Cardiac muscle cell (in vitro differentiated cells and primary cell): Measurements from ENCODE around the gene SELP. TPM values are rescaled to one million over a fixed set of nuclear protein-coding genes. Genes with fewer than 3 reads are reported as not detected.

Experiments used
- DNase-seq, 2 donors: peaks; one replicate each; pipeline versions ENCODE4 v3.0.0 to v3.0.0-alpha.2; 2010 to 2017; ENCODE audit warnings: low read depth in 1 of 2, low spot score in 1 of 2
- H3K27ac ChIP-seq: fragments of 200-600 bp; sonication (generic); 2 replicates; pipeline ENCODE4 v1.5.1; 2016
- H3K27me3 ChIP-seq: fragments of 200-600 bp; sonication (generic); 2 replicates; pipeline ENCODE4 v1.6.0; 2016; ENCODE audit warnings: control low read depth
- H3K36me3 ChIP-seq: fragments of 200-600 bp; sonication (generic); 2 replicates; pipeline ENCODE4 v1.5.1; 2016; ENCODE audit warnings: control low read depth
- H3K4me1 ChIP-seq: fragments of 200-600 bp; sonication (generic); 2 replicates; pipeline ENCODE4 v1.8.1; 2017; ENCODE audit warnings: low read depth, mild to moderate bottlenecking, mixed run types
- H3K4me3 ChIP-seq: fragments of 200-600 bp; sonication (generic); 2 replicates; pipeline ENCODE4 v1.5.1; 2016; ENCODE audit warnings: mild to moderate bottlenecking
- H3K9me3 ChIP-seq: fragments of 200-600 bp; sonication (generic); 2 replicates; pipeline ENCODE4 v1.5.1; 2017; ENCODE audit warnings: low read depth, mild to moderate bottlenecking, control low read depth
- CTCF ChIP-seq: IDR thresholded peaks from 2 replicates; pipeline ENCODE4 v1.5.1; 2012; ENCODE audit warnings: low read depth, mild to moderate bottlenecking, low read length
- polyA plus RNA-seq: library from polyadenylated mRNA; unstranded; fragments of >200 nt; fragmentation: Nextera tagmentation; extraction: Ambion mirVana; gene quantifications from 2 replicates; pipeline ENCODE4 v1.2.1, GENCODE V29; 2016
- total RNA-seq: library from RNA; depleted of rRNA; stranded (reverse); fragments of >200 nt; gene quantifications from 2 replicates; pipeline ENCODE4 v1.2.3, GENCODE V29; 2016

SELP gene
- total and polyA plus RNA-seq, 2 experiments from 2014 or later: not detected

- DNase-seq: no peak
- Histone ChIP-seq H3K4me1 (peaks cover 9% of the 10 kb centered on the region), H3K9me3 (no peaks in the 10 kb centered on the region), H3K36me3 (no peaks in the 10 kb centered on the region), H3K27me3 (no peaks in the 10 kb centered on the region), H3K4me3 (no peak overlapping the region), H3K27ac (no peak overlapping the region)
- no peak for TF ChIP-seq CTCF
Measured at GRCh38 chr1:169545472-169545871, 84.5 kb downstream of the SELP start.

DNA sequence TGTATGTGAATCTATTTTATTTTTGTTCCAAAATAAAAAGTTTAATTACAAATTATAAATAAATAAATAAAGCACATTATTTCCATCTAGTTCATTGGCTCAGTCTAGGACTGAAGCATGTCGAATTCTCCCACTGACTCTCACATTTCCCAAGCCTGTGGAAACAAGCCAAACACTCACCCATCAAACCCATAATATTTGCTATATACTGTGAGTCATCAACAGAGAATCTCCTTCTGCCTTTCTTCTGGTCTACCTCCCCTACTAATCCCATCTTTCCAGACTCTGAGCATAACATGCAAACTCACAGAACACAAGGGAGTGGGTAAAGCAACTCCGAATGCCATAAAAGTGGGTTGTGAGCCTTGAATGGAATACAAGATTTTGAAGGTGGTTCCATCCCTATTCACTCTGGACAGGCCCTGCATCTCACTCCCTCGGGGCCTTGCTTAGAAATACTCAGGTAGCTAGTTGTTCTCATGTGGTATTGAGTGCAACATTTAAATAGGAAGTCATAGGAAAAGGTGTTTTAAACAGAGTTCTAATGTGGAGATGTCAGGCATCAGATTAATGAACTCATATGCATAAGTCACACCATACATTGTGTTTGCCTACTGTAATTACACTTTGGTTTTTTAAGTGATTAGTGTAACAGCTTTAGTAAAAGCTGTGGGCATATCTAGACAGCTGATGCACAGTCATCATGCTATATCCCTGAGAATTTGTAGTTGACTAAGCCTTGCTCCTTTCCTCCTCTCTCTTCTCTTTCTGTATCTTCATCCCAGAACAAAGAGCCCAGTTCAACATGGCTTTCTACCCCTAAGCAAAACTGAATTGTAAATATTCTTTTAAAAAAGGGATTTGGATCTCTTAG is 90.7 kb downstream of the SELP start:
- TF ChIP-seq CTCF: no peak
- peak in 1 of 2 donors; percentile 92 for DNase-seq
- Histone ChIP-seq H3K9me3 (no peaks in the 10 kb centered on the region), H3K36me3 (no peaks in the 10 kb centered on the region), H3K27ac (no peak overlapping the region), H3K4me3 (no peak overlapping the region), H3K4me1 (no peaks in the 10 kb centered on the region), H3K27me3 (no peaks in the 10 kb centered on the region)

Other genes starting within 250 kb of the SELP start
- gene CCDC181, start 202.7 kb downstream of the SELP start, total RNA-seq: 3.6 and 5.9 TPM in 2 replicates
- 5.1 and 6.5 TPM in 2 replicates for gene CCDC181, start 202.7 kb downstream of the SELP start, polyA plus RNA-seq
- gene SLC19A2, start 144.2 kb downstream of the SELP start, total RNA-seq: 16.2 and 18.6 TPM in 2 replicates
- 8.8 and 19.4 TPM in 2 replicates for gene SLC19A2, start 144.2 kb downstream of the SELP start, polyA plus RNA-seq
- not detected in 2 replicates for gene F5, start 43.6 kb downstream of the SELP start, total RNA-seq
- gene F5, start 43.6 kb downstream of the SELP start, polyA plus RNA-seq: 0.01 and 0.17 TPM in 2 replicates
- 0.63 TPM in 1 of 2 replicates, not detected in the other for gene SELL, start 81.5 kb upstream of the SELP start, total RNA-seq
- not detected in 2 replicates for gene SELL, start 81.5 kb upstream of the SELP start, polyA plus RNA-seq
- gene SELE, start 104.0 kb upstream of the SELP start, total RNA-seq: not detected in 2 replicates
- not detected in 2 replicates for gene SELE, start 104.0 kb upstream of the SELP start, polyA plus RNA-seq
- 4.0 and 4.5 TPM in 2 replicates for gene METTL18, start 164.8 kb upstream of the SELP start, total RNA-seq
- gene METTL18, start 164.8 kb upstream of the SELP start, polyA plus RNA-seq: 9.5 and 10.8 TPM in 2 replicates